B cell (primary cell): Measurements from ENCODE around the gene FIG4. TPM values are rescaled to one million over a fixed set of nuclear protein-coding genes. Genes with fewer than 3 reads are reported as not detected.

Experiments used
- ATAC-seq: fragments of 200-7000 bp; cut with Tn5 transposase; one replicate; pipeline ENCODE4 v1.10.0; 2021; ENCODE audit warnings: low read depth, mild to moderate bottlenecking, moderate number of reproducible peaks, moderate library complexity
- CTCF ChIA-PET: fragments of 350-600 bp; sonication (Branson Sonifier 250); formaldehyde crosslinking; loops from one replicate; lab custom pipeline; 2021; ENCODE audit warnings: antibody characterized with exemption, inconsistent platforms; lab: Charles Lee
- POLR2A ChIA-PET: fragments of 350-600 bp; sonication (Branson Sonifier 250); formaldehyde crosslinking; loops from one replicate; lab custom pipeline; 2021; ENCODE audit warnings: antibody characterized with exemption; lab: Charles Lee
- DNase-seq: peaks from one replicate; pipeline ENCODE4 v3.0.0; 2013
- H2AFZ ChIP-seq: 2 replicates; pipeline ENCODE4 v1.6.1; 2012; ENCODE audit warnings: mild to moderate bottlenecking, low read depth, low read length; ENCODE audit not compliant: insufficient read depth, poor library complexity, severe bottlenecking
- H3K27ac ChIP-seq, 2 donors: 1 replicate in 1 of 2; 2 replicates in 1 of 2; pipeline ENCODE4 v1.5.1; 2012 to 2013; ENCODE audit warnings: low read length in 2 of 2, mild to moderate bottlenecking in 2 of 2, moderate library complexity in 1 of 2
- H3K27me3 ChIP-seq, 4 experiments: fragments of 200-600 bp in 1 of 4; sonication (generic) in 1 of 4; replicated peaks in 1 of 4; 1 replicate in 2 of 4; 2 replicates in 2 of 4; pipeline versions ENCODE4 v1.6.1 to v1.7.0; 2013 to 2016; ENCODE audit warnings: low read length in 3 of 4, mild to moderate bottlenecking in 2 of 4, mixed read lengths in 1 of 4, moderate library complexity in 1 of 4; ENCODE audit not compliant: insufficient read depth in 4 of 4, control insufficient read depth in 3 of 4; ENCODE audit errors: control extremely low read depth in 1 of 4
- H3K36me3 ChIP-seq, 2 experiments: replicated peaks in 1 of 2; 1 replicate in 1 of 2; 2 replicates in 1 of 2; pipeline versions ENCODE4 v1.6.1 to v1.7.1; 2013; ENCODE audit warnings: low read length in 1 of 2; ENCODE audit not compliant: insufficient read depth in 2 of 2, control insufficient read depth in 1 of 2; ENCODE audit errors: control extremely low read depth in 1 of 2, extremely low read depth in 1 of 2
- H3K4me1 ChIP-seq, 2 donors: fragments of 200-600 bp in 1 of 2; sonication (generic) in 1 of 2; 1 replicate in 1 of 2; 2 replicates in 1 of 2; pipeline versions ENCODE4 v1.5.1 to v1.6.1; 2013 to 2017; ENCODE audit warnings: low read length in 2 of 2; ENCODE audit not compliant: control insufficient read depth in 2 of 2, insufficient read depth in 2 of 2
- H3K4me2 ChIP-seq: replicated peaks from 2 replicates; pipeline ENCODE3; 2012; ENCODE audit warnings: mild to moderate bottlenecking, low read depth, low read length; ENCODE audit not compliant: poor library complexity, severe bottlenecking
- H3K4me3 ChIP-seq, 5 experiments: fragments of 200-600 bp in 1 of 5; sonication (generic) in 1 of 5; 1 replicate in 3 of 5; 2 replicates in 2 of 5; pipeline versions ENCODE4 v1.5.1 to v1.7.0; 2011 to 2016; ENCODE audit warnings: low read length in 4 of 5, mild to moderate bottlenecking in 4 of 5, low read depth in 2 of 5, control low read depth in 1 of 5, moderate library complexity in 1 of 5; ENCODE audit not compliant: insufficient read depth in 1 of 5; ENCODE audit errors: control extremely low read depth in 1 of 5, extremely low read depth in 1 of 5
- H3K79me2 ChIP-seq: fragments of 200-600 bp; sonication (generic); one replicate; pipeline ENCODE4 v1.6.0; 2016; ENCODE audit warnings: low read length; ENCODE audit not compliant: control insufficient read depth, insufficient read depth
- H3K9ac ChIP-seq: fragments of 200-600 bp; sonication (generic); 2 replicates; pipeline ENCODE4 v1.6.1; 2017; ENCODE audit warnings: mild to moderate bottlenecking, low read length, moderate library complexity
- H3K9me3 ChIP-seq, 3 donors: one replicate each; pipeline versions ENCODE4 v1.6.1 to v1.7.1; 2013; ENCODE audit warnings: low read length in 2 of 3; ENCODE audit not compliant: control insufficient read depth in 2 of 3, insufficient read depth in 1 of 3; ENCODE audit errors: control extremely low read depth in 1 of 3
- H4K20me1 ChIP-seq: 2 replicates; pipeline ENCODE4 v1.6.0; 2012; ENCODE audit warnings: mild to moderate bottlenecking, low read length; ENCODE audit not compliant: insufficient read depth, control insufficient read depth, poor library complexity, severe bottlenecking
- H3K27ac Mint-ChIP-seq: one replicate; pipeline ENCODE4 v1.8.0; 2021; ENCODE audit warnings: mixed read lengths
- H3K27me3 Mint-ChIP-seq: one replicate; pipeline ENCODE4 v1.8.0; 2021; ENCODE audit warnings: mixed read lengths
- H3K4me1 Mint-ChIP-seq: one replicate; pipeline ENCODE4 v1.8.0; 2021; ENCODE audit warnings: mixed read lengths
- H3K4me3 Mint-ChIP-seq: one replicate; pipeline ENCODE4 v1.8.0; 2021; ENCODE audit warnings: mixed read lengths
- H3K9me3 Mint-ChIP-seq: one replicate; pipeline ENCODE4 v1.8.0; 2022; ENCODE audit warnings: mixed read lengths; ENCODE audit not compliant: insufficient read depth
- EZH2 ChIP-seq: IDR thresholded peaks from 2 replicates; pipeline ENCODE4 v1.6.1; 2012; ENCODE audit warnings: borderline replicate concordance, low read depth, mild to moderate bottlenecking, moderate library complexity, low read length; ENCODE audit not compliant: insufficient read depth, poor library complexity, severe bottlenecking
- WGBS: methylation state at CpG from one replicate; pipeline ENCODE4 v1.1.5; 2013; ENCODE audit warnings: missing lambda C conversion rate; ENCODE audit not compliant: insufficient coverage; 5-methylcytosine and 5-hydroxymethylcytosine counted together
- intact Hi-C: fragments of 100-400 bp; cut with micrococcal nuclease; formaldehyde crosslinking; loops from one replicate; pipeline ENCODE4 v1.10.0; 2022
- polyA plus RNA-seq: library from polyadenylated mRNA; depleted of rRNA; stranded (reverse); fragments of >200 nt; gene quantifications from 2 replicates; pipeline ENCODE4 v1.2.3, GENCODE V29; 2012
- total RNA-seq, 2 donors: library from RNA; stranded (reverse); fragments of 120-200 nt in 1 of 2; gene quantifications; 1 replicate in 1 of 2; 2 replicates in 1 of 2; pipeline versions ENCODE4 v1.2.3 to v1.2.4, GENCODE V29; 2013 to 2022
- TF ChIP-seq, protein P1 (sequence below): fragments of 200-600 bp; IDR thresholded peaks from one replicate; pipeline ENCODE4 v1.8.0; 2022; ENCODE audit warnings: antibody characterized with exemption, mild to moderate bottlenecking

The FIG4 gene
- total and polyA plus RNA-seq, 2 donors (not counting 1 experiment from before 2014, with no cell fraction given), result 28.2 to 31.5 TPM

DNA sequence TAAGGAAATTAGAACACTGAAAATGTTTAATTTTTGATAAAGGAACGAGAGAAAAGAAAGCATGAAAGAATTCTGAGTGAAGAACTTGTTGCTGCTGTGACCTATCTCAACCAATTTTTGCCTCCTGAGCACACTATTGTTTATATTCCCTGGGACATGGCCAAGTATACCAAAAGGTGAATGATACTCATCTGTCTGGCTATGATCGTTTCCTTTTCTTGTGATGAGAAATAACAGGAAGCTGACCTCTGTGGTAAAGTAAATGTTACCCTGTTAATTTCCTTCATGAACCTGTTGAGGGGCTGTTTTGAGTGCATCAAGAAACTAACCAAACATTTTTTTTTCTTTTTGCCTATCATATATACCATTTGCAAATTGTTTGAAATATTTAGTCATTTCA is 69.1 kb downstream of the FIG4 start:
- peaks cover 16% of the 10 kb centered on the region for H3K4me1 Mint-ChIP-seq
- Histone ChIP-seq H3K4me2 (peak overlapping the region; percentile 10), H3K4me1 (peaks cover 9 to 14% of the 10 kb centered on the region in 2 donors), H3K79me2 (no peaks in the 10 kb centered on the region), H3K36me3 (peaks cover 2 to 9% of the 10 kb centered on the region in 2 experiments), H3K9me3 (no peaks in the 10 kb centered on the region), H3K4me3 (no peak overlapping the region), H4K20me1 (no peaks in the 10 kb centered on the region), H2AFZ (no peak overlapping the region), H3K9ac (no peak overlapping the region), H3K27ac (peak overlapping the region in 1 of 2 donors; percentile 61), H3K27me3 (no peaks in the 10 kb centered on the region)
- H3K4me3 Mint-ChIP-seq, result peak overlapping the region; percentile 4
- ChIA-PET POLR2A (no interaction called here), CTCF (interaction anchor here (2.3 kb wide), 1 partner anchor 279 kb away, joined by 9 read pairs; no protein-coding TSS in a partner anchor)
- DNase-seq, result no peak
- WGBS, result no CpG with 5 or more reads among the region's 2 CpGs
- peak overlapping the region; percentile 47 for H3K27ac Mint-ChIP-seq
- TF ChIP-seq, protein P1, sequence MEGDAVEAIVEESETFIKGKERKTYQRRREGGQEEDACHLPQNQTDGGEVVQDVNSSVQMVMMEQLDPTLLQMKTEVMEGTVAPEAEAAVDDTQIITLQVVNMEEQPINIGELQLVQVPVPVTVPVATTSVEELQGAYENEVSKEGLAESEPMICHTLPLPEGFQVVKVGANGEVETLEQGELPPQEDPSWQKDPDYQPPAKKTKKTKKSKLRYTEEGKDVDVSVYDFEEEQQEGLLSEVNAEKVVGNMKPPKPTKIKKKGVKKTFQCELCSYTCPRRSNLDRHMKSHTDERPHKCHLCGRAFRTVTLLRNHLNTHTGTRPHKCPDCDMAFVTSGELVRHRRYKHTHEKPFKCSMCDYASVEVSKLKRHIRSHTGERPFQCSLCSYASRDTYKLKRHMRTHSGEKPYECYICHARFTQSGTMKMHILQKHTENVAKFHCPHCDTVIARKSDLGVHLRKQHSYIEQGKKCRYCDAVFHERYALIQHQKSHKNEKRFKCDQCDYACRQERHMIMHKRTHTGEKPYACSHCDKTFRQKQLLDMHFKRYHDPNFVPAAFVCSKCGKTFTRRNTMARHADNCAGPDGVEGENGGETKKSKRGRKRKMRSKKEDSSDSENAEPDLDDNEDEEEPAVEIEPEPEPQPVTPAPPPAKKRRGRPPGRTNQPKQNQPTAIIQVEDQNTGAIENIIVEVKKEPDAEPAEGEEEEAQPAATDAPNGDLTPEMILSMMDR, result no peak
- no peak for TF ChIP-seq EZH2
- no peaks in the 10 kb centered on the region for H3K27me3 Mint-ChIP-seq
- ATAC-seq, result no peak
- no peaks in the 10 kb centered on the region for H3K9me3 Mint-ChIP-seq
- intact Hi-C loops, result no loop called here

DNA sequence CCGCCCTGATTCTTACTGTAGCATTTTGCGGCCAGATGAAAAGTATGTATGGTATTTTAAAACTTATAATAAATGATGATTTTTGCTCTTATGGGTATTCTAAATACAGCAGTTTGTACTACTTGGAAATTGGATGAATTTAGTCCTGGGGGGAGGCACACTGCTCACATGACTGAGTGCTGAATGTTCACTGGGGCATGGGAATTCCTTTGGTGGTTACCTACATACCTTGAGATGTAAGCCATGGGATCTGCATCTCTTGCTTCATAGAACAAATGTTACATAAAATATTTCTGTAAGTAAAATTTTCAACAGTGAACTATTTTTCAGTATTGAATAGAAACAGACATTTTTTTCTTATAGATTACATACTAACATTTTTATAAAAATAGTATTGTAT is 71.1 kb downstream of the FIG4 start:
- intact Hi-C loops, result no loop called here
- Histone ChIP-seq H3K27ac (no peak overlapping the region), H3K27me3 (no peaks in the 10 kb centered on the region), H3K4me2 (no peak overlapping the region), H3K9me3 (no peaks in the 10 kb centered on the region), H3K4me3 (no peak overlapping the region), H4K20me1 (no peaks in the 10 kb centered on the region), H3K4me1 (peaks cover 9 to 14% of the 10 kb centered on the region in 2 donors), H2AFZ (no peak overlapping the region), H3K79me2 (no peaks in the 10 kb centered on the region), H3K36me3 (peaks cover 2 to 17% of the 10 kb centered on the region in 2 experiments), H3K9ac (no peak overlapping the region)
- no peak for TF ChIP-seq EZH2
- TF ChIP-seq, protein P1, result no peak
- H3K4me1 Mint-ChIP-seq, result peaks cover 16% of the 10 kb centered on the region
- no peak overlapping the region for H3K27ac Mint-ChIP-seq
- no peak overlapping the region for H3K4me3 Mint-ChIP-seq
- CTCF ChIA-PET, result interaction anchor here (1.0 kb wide), 1 partner anchor 13 kb away, joined by 3 read pairs; no protein-coding TSS in a partner anchor
- ATAC-seq, result no peak
- POLR2A ChIA-PET, result no interaction called here
- H3K9me3 Mint-ChIP-seq, result no peaks in the 10 kb centered on the region
- WGBS, result no CpG with 5 or more reads among the region's 2 CpGs
- H3K27me3 Mint-ChIP-seq, result no peaks in the 10 kb centered on the region
- no peak for DNase-seq
